Parathyroid adenoma (tissue), 2 donors: Measurements from ENCODE around the gene DMXL1.

Source experiments
- H2AFZ ChIP-seq: fragments of 300-600 bp; sonication (generic); one replicate; pipeline ENCODE4 v1.7.0; 2017; ENCODE audit warnings: antibody characterized with exemption, mild to moderate bottlenecking
- H3K27ac ChIP-seq: fragments of 300-600 bp; sonication (generic); one replicate; pipeline ENCODE4 v1.7.0; 2017
- H3K27me3 ChIP-seq: fragments of 300-600 bp; sonication (generic); one replicate; pipeline ENCODE4 v1.7.0; 2017; ENCODE audit warnings: low read length; ENCODE audit not compliant: control insufficient read depth, insufficient read depth
- H3K36me3 ChIP-seq: fragments of 300-600 bp; sonication (generic); one replicate; pipeline ENCODE4 v1.7.0; 2017; ENCODE audit warnings: low read length; ENCODE audit not compliant: control insufficient read depth, insufficient read depth
- H3K4me1 ChIP-seq: fragments of 300-600 bp; sonication (generic); one replicate; pipeline ENCODE4 v1.7.0; 2017; ENCODE audit warnings: control low read depth
- H3K4me2 ChIP-seq: fragments of 300-600 bp; sonication (generic); one replicate; pipeline ENCODE4 v1.7.0; 2017; ENCODE audit warnings: low read length
- H3K4me3 ChIP-seq: fragments of 300-600 bp; sonication (generic); one replicate; pipeline ENCODE4 v1.7.0; 2017; ENCODE audit warnings: low read depth, low read length
- H3K79me2 ChIP-seq: fragments of 300-600 bp; sonication (generic); one replicate; pipeline ENCODE4 v1.7.0; 2017; ENCODE audit warnings: control low read depth
- H3K9ac ChIP-seq: fragments of 300-600 bp; sonication (generic); one replicate; pipeline ENCODE4 v1.7.0; 2017; ENCODE audit warnings: mild to moderate bottlenecking
- H3K9me3 ChIP-seq: fragments of 300-600 bp; sonication (generic); one replicate; pipeline ENCODE4 v1.7.0; 2017; ENCODE audit warnings: low read length; ENCODE audit not compliant: control insufficient read depth
- CTCF ChIP-seq: fragments of 300-600 bp; sonication (generic); IDR thresholded peaks from one replicate; pipeline ENCODE4 v1.7.0; 2017; ENCODE audit warnings: antibody characterized with exemption, mild to moderate bottlenecking
- donor health status: primary hyperparathyroidism.

DMXL1 gene

DNA sequence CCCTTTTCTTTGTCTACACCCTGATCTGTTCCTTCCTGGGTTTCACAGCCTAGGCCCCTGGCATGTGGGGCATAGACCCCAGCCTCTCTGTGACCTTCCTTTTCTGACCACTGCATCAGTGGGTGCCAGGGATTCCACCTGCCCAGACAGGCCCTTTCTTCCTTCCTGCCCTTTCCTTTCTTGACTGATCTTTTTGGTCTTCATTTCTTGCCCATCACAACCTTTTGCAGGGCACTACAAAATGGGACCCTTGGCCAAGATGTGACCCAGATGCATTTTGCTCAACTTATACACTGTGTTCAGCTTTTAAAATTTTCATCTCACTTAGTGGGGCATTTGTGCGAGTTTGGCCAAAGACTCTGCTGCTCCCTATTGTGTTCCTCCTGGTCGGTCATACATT is 211.7 kb downstream of the DMXL1 start:
- no peak overlapping the region for H3K27ac ChIP-seq
- no peak overlapping the region for H3K9ac ChIP-seq
- TF ChIP-seq CTCF = no peak
- no peaks in the 10 kb centered on the region for H3K9me3 ChIP-seq
- no peaks in the 10 kb centered on the region for H3K36me3 ChIP-seq
- H3K4me2 ChIP-seq = no peak overlapping the region
- no peaks in the 10 kb centered on the region for H3K79me2 ChIP-seq
- H3K27me3 ChIP-seq = no peaks in the 10 kb centered on the region
- no peak overlapping the region for H3K4me3 ChIP-seq
- peaks cover 4% of the 10 kb centered on the region for H3K4me1 ChIP-seq
- H2AFZ ChIP-seq = no peak overlapping the region

- no peak overlapping the region for H3K4me2 ChIP-seq
- no peak overlapping the region for H3K4me3 ChIP-seq
- no peak overlapping the region for H3K27ac ChIP-seq
- H3K9me3 ChIP-seq = no peaks in the 10 kb centered on the region
- peaks cover 4% of the 10 kb centered on the region for H3K4me1 ChIP-seq
- no peaks in the 10 kb centered on the region for H3K36me3 ChIP-seq
- no peak overlapping the region for H2AFZ ChIP-seq
- TF ChIP-seq CTCF = no peak
- H3K9ac ChIP-seq = no peak overlapping the region
- no peaks in the 10 kb centered on the region for H3K79me2 ChIP-seq
- H3K27me3 ChIP-seq = no peaks in the 10 kb centered on the region
Observed at GRCh38 chr5:119284031-119284430, 213.1 kb downstream of the DMXL1 start.

DNA sequence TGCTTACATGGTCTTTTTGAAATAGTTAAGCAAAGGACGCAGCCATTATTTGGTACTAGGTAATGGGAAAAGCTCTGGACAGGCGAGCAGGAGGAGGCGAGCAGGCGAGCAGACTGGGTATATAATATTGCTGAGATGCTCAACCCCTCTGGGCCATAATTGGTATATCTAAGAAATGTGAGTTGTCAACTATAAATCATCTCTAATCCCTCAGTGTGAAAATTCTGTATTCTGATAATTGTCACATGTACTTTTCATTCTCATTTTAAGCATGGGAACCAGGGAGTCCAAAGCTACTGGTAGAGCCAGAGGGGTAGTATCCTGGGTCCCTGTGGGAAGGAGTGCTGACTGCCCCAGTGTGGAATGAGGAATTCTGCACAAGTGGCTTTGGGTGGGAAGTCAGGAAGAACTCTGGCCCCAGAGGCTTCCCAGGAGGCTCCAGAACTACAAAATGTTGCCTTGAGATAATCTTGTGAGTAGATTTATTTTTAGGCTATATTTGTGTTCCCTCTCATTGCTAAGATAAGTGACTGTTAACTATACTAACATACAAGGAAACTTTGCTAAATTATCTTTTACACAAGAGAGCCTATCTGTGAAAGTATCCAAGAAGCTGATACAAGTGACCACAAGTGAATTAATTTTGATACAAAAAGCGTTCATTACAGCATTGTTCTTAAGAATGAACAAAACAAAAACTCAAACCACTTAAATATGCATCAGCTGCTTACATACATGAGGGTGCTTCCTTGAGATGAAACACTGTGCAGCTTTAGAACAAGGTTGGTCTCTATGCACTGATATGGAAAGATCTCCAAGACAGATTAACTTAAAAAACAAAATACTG is 214.4 kb downstream of the DMXL1 start:
- TF ChIP-seq CTCF = no peak
- Histone ChIP-seq H3K4me3 (no peak overlapping the region), H3K36me3 (no peaks in the 10 kb centered on the region), H3K27me3 (no peaks in the 10 kb centered on the region), H3K79me2 (no peaks in the 10 kb centered on the region), H3K9me3 (no peaks in the 10 kb centered on the region), H3K9ac (no peak overlapping the region), H3K4me2 (no peak overlapping the region), H3K4me1 (peaks cover 4% of the 10 kb centered on the region), H3K27ac (no peak overlapping the region), H2AFZ (no peak overlapping the region)

DNA sequence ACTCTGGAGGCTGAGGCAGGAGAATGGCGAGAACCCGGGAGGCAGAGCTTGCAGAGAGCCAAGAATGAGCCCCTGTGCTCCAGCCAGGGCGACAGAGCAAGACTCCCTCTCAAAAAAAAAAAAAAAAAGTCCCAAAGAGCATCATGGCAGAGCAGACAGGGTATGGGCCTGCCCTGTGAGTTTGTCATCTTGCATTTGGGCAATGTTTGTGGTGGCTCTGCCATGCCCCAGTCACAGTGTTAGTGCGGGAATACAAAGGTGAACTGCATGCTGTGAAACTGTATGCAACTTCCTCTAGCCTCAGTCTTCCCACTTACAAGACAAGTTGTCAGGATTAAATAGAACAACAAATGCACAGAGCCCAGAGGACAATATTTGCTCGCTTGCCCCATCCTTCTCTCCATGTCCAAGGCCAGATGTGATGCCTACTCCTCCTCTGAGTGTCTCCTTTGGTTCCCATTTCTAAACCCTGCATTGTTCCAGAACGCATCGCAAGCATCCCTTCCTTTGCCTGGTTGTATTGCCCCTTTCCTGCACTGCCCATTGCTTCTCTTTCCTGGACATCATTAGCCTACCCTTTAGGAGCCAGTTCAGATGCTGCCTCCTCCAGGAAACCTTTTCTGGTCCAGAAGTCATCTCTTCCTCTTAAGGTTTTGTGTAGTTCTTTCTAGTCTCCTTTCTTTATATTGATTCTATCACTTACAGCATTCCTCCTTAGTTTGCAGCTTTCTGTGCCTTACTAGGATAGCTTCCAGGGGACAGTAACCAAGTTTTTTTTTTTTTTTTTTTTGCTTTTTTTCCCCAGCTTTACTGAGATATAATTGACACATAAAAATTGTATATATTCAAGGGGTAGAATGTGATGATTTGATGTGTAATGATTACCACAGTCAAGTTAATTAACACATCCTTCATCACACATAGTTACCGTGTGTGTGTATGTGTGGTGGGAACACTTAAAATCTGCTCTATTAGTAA is 215.9 kb downstream of the DMXL1 start:
- Histone ChIP-seq H3K9ac (no peak overlapping the region), H3K27me3 (no peaks in the 10 kb centered on the region), H3K4me1 (peaks cover 4% of the 10 kb centered on the region)

More for the DNA sequence above, 215.9 kb downstream of the DMXL1 start:
- Histone ChIP-seq H3K9me3 (no peaks in the 10 kb centered on the region), H2AFZ (no peak overlapping the region), H3K4me2 (no peak overlapping the region), H3K27ac (no peak overlapping the region), H3K79me2 (no peaks in the 10 kb centered on the region), H3K4me3 (no peak overlapping the region), H3K36me3 (no peaks in the 10 kb centered on the region)
- no peak for TF ChIP-seq CTCF
